HepG2 (cell line): Measurements from ENCODE around the gene SSBP2. TPM values are rescaled to one million over a fixed set of nuclear protein-coding genes. Genes with fewer than 3 reads are reported as not detected.

Source experiments
- ATAC-seq: fragments of 200-7000 bp; cut with Tn5 transposase; 3 replicates; pipeline ENCODE4 v1.9.1; 2020; ENCODE audit warnings: mild to moderate bottlenecking, moderate library complexity
- BruUV-seq: library from RNA; stranded (reverse); fragments of 400-500 nt; replicated peaks from 2 replicates; lab custom pipeline; 2021; lab: Mats Ljungman, UMichigan
- CTCF ChIA-PET: fragments of 300-600 bp; formaldehyde crosslinking; extraction: SDS; loops from one replicate; lab custom pipeline; 2021; ENCODE audit warnings: low total read pairs, inconsistent platforms, low intra/inter-chr PET ratio; lab: Yijun Ruan, JAX
- POLR2A ChIA-PET: fragments of 350-600 bp; sonication (Branson Sonifier 250); formaldehyde crosslinking; loops from one replicate; lab custom pipeline; 2020; ENCODE audit warnings: antibody characterized with exemption, inconsistent platforms; lab: Yijun Ruan, JAX
- DNase-seq: peaks from one replicate; pipeline ENCODE4 v3.0.0-alpha.2; 2015; ENCODE audit warnings: low spot score
- FAIRE-seq: peaks from 3 replicates; lab custom pipeline; 2011; peaks lifted over from hg19 to GRCh38; lab: Jason Lieb, UNC
- H2AFZ ChIP-seq: one replicate; pipeline ENCODE4 v1.6.1; 2011; ENCODE audit warnings: low read length, inconsistent platforms
- H3K27ac ChIP-seq: fragments of 300-600 bp; 3 replicates; pipeline ENCODE4 v1.8.0; 2011; ENCODE audit warnings: mixed run types, mild to moderate bottlenecking, mixed read lengths, low read length, inconsistent platforms; ENCODE audit not compliant: insufficient read depth; ENCODE audit errors: extremely low read length
- H3K27me3 ChIP-seq, 2 experiments: fragments of 200-600 bp in 1 of 2; 2 replicates in 1 of 2; 3 replicates in 1 of 2; pipeline versions ENCODE4 v1.6.0 to v1.8.0; 2011; ENCODE audit warnings: low read length in 2 of 2, mild to moderate bottlenecking in 2 of 2, moderate library complexity in 2 of 2, inconsistent platforms in 1 of 2; ENCODE audit not compliant: insufficient read depth in 2 of 2, control insufficient read depth in 1 of 2
- H3K36me3 ChIP-seq, 2 experiments: fragments of 200-600 bp in 1 of 2; replicated peaks in 1 of 2; 2 replicates in 1 of 2; 3 replicates in 1 of 2; pipeline versions ENCODE4 v1.5.1 to v1.8.0; 2011; ENCODE audit warnings: low read length in 2 of 2, inconsistent platforms in 1 of 2; ENCODE audit not compliant: insufficient read depth in 2 of 2, control insufficient read depth in 1 of 2
- H3K4me1 ChIP-seq: 2 replicates; pipeline ENCODE4 v1.5.1; 2012; ENCODE audit warnings: low read length, inconsistent platforms; ENCODE audit not compliant: insufficient read depth
- H3K4me2 ChIP-seq: 2 replicates; pipeline ENCODE4 v1.6.0; 2011; ENCODE audit warnings: low read depth, low read length, inconsistent platforms
- H3K4me3 ChIP-seq, 3 experiments: fragments of 200-600 bp in 1 of 3; sonication (generic), shearing (Covaris generic) in 1 of 3; replicated peaks in 1 of 3; 2 replicates each; pipeline ENCODE4 v1.5.1; 2011 to 2016; ENCODE audit warnings: low read length in 3 of 3, inconsistent platforms in 2 of 3, low read depth in 2 of 3, mild to moderate bottlenecking in 2 of 3, control low read depth in 1 of 3, mixed read lengths in 1 of 3; ENCODE audit not compliant: insufficient read depth in 1 of 3
- H3K79me2 ChIP-seq: one replicate; pipeline ENCODE4 v1.6.1; 2011; ENCODE audit warnings: low read length, inconsistent platforms; ENCODE audit not compliant: insufficient read depth
- H3K9ac ChIP-seq: 2 replicates; pipeline ENCODE4 v1.6.0; 2011; ENCODE audit warnings: mild to moderate bottlenecking, low read depth, low read length, inconsistent platforms; ENCODE audit not compliant: insufficient read depth
- H3K9me3 ChIP-seq: 2 replicates; pipeline ENCODE4 v1.5.1; 2012; ENCODE audit warnings: mild to moderate bottlenecking, low read length
- H4K20me1 ChIP-seq: 2 replicates; pipeline ENCODE4 v1.6.0; 2011; ENCODE audit warnings: inconsistent platforms, mild to moderate bottlenecking, low read length, moderate library complexity; ENCODE audit not compliant: insufficient read depth
- CHCHD3 ChIP-seq: sonication (generic); formaldehyde crosslinking; IDR thresholded peaks from 2 replicates; pipeline ENCODE4 v1.8.0; 2022; ENCODE audit warnings: mild to moderate bottlenecking, missing genetic modification reagents, moderate library complexity
- FOXK1 ChIP-seq: sonication (generic); formaldehyde crosslinking; IDR thresholded peaks from 2 replicates; pipeline ENCODE4 v1.4.0; 2020; ENCODE audit warnings: low read depth, missing genetic modification reagents, borderline replicate concordance
- GPN1 ChIP-seq: sonication (generic); formaldehyde crosslinking; IDR thresholded peaks from 2 replicates; pipeline ENCODE4 v1.5.1; 2020; ENCODE audit warnings: missing genetic modification reagents, borderline replicate concordance
- GRHL1 ChIP-seq: sonication (generic); formaldehyde crosslinking; conservative IDR thresholded peaks from 2 replicates; pipeline ENCODE4 v1.8.0; 2022; ENCODE audit warnings: missing genetic modification reagents
- HNRNPK ChIP-seq: fragments of 200-400 bp; formaldehyde crosslinking; IDR thresholded peaks from 2 replicates; pipeline ENCODE4 v1.6.1; 2018; ENCODE audit warnings: low read length, low read depth, moderate library complexity, mild to moderate bottlenecking; ENCODE audit not compliant: poor library complexity, severe bottlenecking
- NAIF1 ChIP-seq: sonication (generic); formaldehyde crosslinking; IDR thresholded peaks from 2 replicates; pipeline ENCODE4 v1.5.0; 2020; ENCODE audit warnings: mild to moderate bottlenecking, missing genetic modification reagents, borderline replicate concordance
- PPARG ChIP-seq: conservative IDR thresholded peaks from 2 replicates; pipeline ENCODE4 v1.6.1; 2016; ENCODE audit warnings: missing biosample characterization, missing genetic modification reagents
- SCMH1 ChIP-seq: sonication (generic); formaldehyde crosslinking; IDR thresholded peaks from 2 replicates; pipeline ENCODE4 v1.9.0; 2021; ENCODE audit warnings: missing genetic modification reagents, mild to moderate bottlenecking, borderline replicate concordance
- SUZ12 ChIP-seq: fragments of 150-350 bp; IDR thresholded peaks from 2 replicates; pipeline ENCODE4 v1.6.1; 2014; ENCODE audit warnings: low read depth, low read length
- TRIM22 ChIP-seq: fragments of 450-650 bp; IDR thresholded peaks from 2 replicates; pipeline ENCODE4 v1.6.1; 2017
- ZBTB33 ChIP-seq: sonication (generic); formaldehyde crosslinking; IDR thresholded peaks from 2 replicates; pipeline ENCODE4 v1.4.0; 2020; ENCODE audit warnings: missing genetic modification reagents
- ZNF17 ChIP-seq: sonication (generic); formaldehyde crosslinking; IDR thresholded peaks from 2 replicates; pipeline ENCODE4 v1.5.0; 2020; ENCODE audit warnings: mild to moderate bottlenecking, missing genetic modification reagents
- ZNF207 ChIP-seq: fragments of 450-650 bp; IDR thresholded peaks from 2 replicates; pipeline ENCODE4 v1.6.1; 2016; ENCODE audit warnings: antibody characterized with exemption, borderline replicate concordance
- ZNF615 ChIP-seq: sonication (generic); formaldehyde crosslinking; IDR thresholded peaks from 2 replicates; pipeline ENCODE4 v1.5.0; 2020; ENCODE audit warnings: mild to moderate bottlenecking, missing genetic modification reagents, borderline replicate concordance
- WGBS: methylation state at CpG from one replicate; pipeline ENCODE4 v1.1.6; 2017; ENCODE audit warnings: low lambda C conversion rate; 5-methylcytosine and 5-hydroxymethylcytosine counted together
- in situ Hi-C: cut with HindIII; loops from 2 replicates; pipeline ENCODE4 v1.10.0; 2017; ENCODE audit warnings: low pct_unique_long_range_greater_than_20kb; ENCODE audit not compliant: extremely low pct_ligation_motif_present
- intact Hi-C: fragments of 100-400 bp; cut with micrococcal nuclease; formaldehyde crosslinking; loops from one replicate; pipeline ENCODE4 v1.10.0; 2022; ENCODE audit not compliant: unreplicated experiment
- polyA plus RNA-seq, 8 experiments: library from polyadenylated mRNA; depleted of rRNA in 3 of 8; stranded (reverse) in 7 of 8; unstranded in 1 of 8; fragments of >200 nt; fragmentation: Illumina TruSeq in 4 of 8; extraction: Trizol in 4 of 8; gene quantifications; 2 replicates each; pipeline versions ENCODE4 v1.2.1 to v1.2.3, GENCODE V29; 2011 to 2016; ENCODE audit warnings: low read depth in 4 of 8, missing spikeins in 1 of 8, mixed read lengths in 1 of 8; ENCODE audit not compliant: insufficient read depth in 1 of 8
- total RNA-seq, 5 experiments: library from RNA; depleted of rRNA; stranded (reverse); fragments of >200 nt; fragmentation: Illumina TruSeq; extraction: Trizol; gene quantifications; 2 replicates each; pipeline ENCODE4 v1.2.3, GENCODE V29; 2016; ENCODE audit warnings: low read depth in 1 of 5

The SSBP2 gene
- total and polyA plus RNA-seq, 2 of the 13 experiments (the other 11 are each of a cell fraction or from before 2014, with no cell fraction given): 0.16 TPM; not detected in 1

DNA sequence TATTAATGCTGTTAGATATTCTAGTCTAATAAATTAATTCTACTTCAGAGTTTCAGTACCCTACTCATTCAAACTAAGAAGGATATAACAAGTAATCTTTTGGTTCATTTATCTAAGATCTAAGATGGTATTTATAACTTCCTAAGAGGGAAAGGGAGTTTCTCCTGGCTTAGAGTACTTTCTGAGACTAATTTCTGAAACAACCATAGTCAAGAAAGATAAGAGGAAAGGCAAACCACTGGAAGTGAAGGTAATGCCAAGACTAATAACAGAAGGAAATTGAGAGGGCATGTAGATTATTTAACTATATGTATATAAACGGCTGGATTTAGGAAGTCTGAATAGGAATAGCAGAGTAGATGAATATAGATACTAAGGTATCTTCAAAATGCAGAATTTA is 244.5 kb downstream of the SSBP2 start:
- H3K4me2 ChIP-seq: no peak overlapping the region
- no TSS peak for BruUV-seq
- 0% methylated on average over 1 of the region's 1 CpG for WGBS

DNA sequence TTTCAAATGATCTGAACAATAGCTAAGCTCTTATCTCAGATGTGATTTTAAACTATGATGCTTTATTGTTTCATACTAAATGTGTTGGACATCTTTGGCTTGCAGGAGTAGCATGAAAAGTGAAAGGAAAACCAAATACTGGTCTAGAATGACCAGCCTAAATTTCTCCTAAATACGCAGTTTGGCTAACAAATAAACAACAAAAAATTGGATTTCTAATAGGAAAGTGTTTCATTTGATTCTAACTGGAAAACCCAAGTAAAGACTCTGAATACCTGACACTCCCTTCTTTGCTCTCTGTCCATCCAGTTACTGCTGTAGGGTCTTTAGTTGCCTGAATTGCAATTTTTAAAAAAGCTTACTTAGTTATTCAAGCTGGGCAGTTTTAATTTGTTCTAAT is 245.2 kb downstream of the SSBP2 start:
- no peak overlapping the region for H3K27ac ChIP-seq
- TF ChIP-seq ZBTB33 (no peak), HNRNPK (no peak), ZNF615 (CRISPR knock-in tag) (no peak), SCMH1 (no peak), TRIM22 (no peak), GPN1 (no peak), ZNF207 (no peak), SUZ12 (no peak)

More for the DNA sequence above, 244.5 kb downstream of the SSBP2 start:
- in situ Hi-C loops: loop anchor here (5.0 to 25.0 kb wide), 2 partner anchors 331 to 656 kb away; no protein-coding TSS in a partner anchor
- no peaks in the 10 kb centered on the region for H3K27me3 ChIP-seq
- POLR2A ChIA-PET: no interaction called here
- H3K9ac ChIP-seq: no peak overlapping the region
- no peaks in the 10 kb centered on the region for H3K36me3 ChIP-seq
- H3K79me2 ChIP-seq: no peaks in the 10 kb centered on the region
- no peak overlapping the region for H3K4me3 ChIP-seq
- no peaks in the 10 kb centered on the region for H3K9me3 ChIP-seq
- no peak for TF ChIP-seq CHCHD3
- TF ChIP-seq FOXK1 (CRISPR knock-in tag): no peak
- TF ChIP-seq NAIF1: no peak
- no peak for TF ChIP-seq GRHL1
- no peak for TF ChIP-seq ZNF17 (CRISPR knock-in tag)
- no peak for TF ChIP-seq PPARG
- no peak for DNase-seq
- H2AFZ ChIP-seq: no peak overlapping the region
- intact Hi-C loops: loop anchor here (2.0 to 10.0 kb wide), 2 partner anchors 82 to 332 kb away; no protein-coding TSS in a partner anchor
- CTCF ChIA-PET: interaction anchor here (1.6 to 1.9 kb wide), 2 partner anchors 660 to 720 kb away, joined by 7 to 10 read pairs; no protein-coding TSS in a partner anchor
- no peak overlapping the region for H3K27ac ChIP-seq
- no peaks in the 10 kb centered on the region for H3K4me1 ChIP-seq
- no peak for ATAC-seq
- FAIRE-seq: no peak
- H4K20me1 ChIP-seq: no peaks in the 10 kb centered on the region

More for the DNA sequence above, 245.2 kb downstream of the SSBP2 start:
- Histone ChIP-seq H3K4me2 (no peak overlapping the region), H3K9ac (no peak overlapping the region), H3K79me2 (no peaks in the 10 kb centered on the region), H4K20me1 (no peaks in the 10 kb centered on the region), H3K4me1 (no peaks in the 10 kb centered on the region), H2AFZ (no peak overlapping the region), H3K4me3 (no peak overlapping the region), H3K36me3 (no peaks in the 10 kb centered on the region), H3K9me3 (no peaks in the 10 kb centered on the region), H3K27me3 (no peaks in the 10 kb centered on the region)
- WGBS: 0% methylated on average over 1 of the region's 1 CpG
- in situ Hi-C loops: loop anchor here (5.0 to 25.0 kb wide), 2 partner anchors 332 to 657 kb away; no protein-coding TSS in a partner anchor
- no peak for DNase-seq
- no peak for FAIRE-seq
- intact Hi-C loops: loop anchor here (2.0 to 10.0 kb wide), 2 partner anchors 81 to 333 kb away; no protein-coding TSS in a partner anchor
- ChIA-PET CTCF (no interaction called here), POLR2A (no interaction called here)
- no peak for ATAC-seq
- no TSS peak for BruUV-seq
